GM10266 (cell line): ENCODE measurements around the gene SPRR5.
A peak's percentile ranks its signal among the peaks of the same experiment; 100 is the strongest.

Experiments used
- DNase-seq: peaks from one replicate; pipeline ENCODE4 v3.0.0; 2012; ENCODE audit errors: extremely low spot score
- CTCF ChIP-seq: IDR thresholded peaks from 2 replicates; pipeline ENCODE4 v1.5.1; 2012; ENCODE audit warnings: mild to moderate bottlenecking, low read depth; ENCODE audit not compliant: control insufficient read depth, insufficient read depth; ENCODE audit errors: missing control alignments

SPRR5 gene

GRCh38 chr1:152926091-152926490 lies 20.9 kb upstream of the SPRR5 start:
- peak; percentile 48 for DNase-seq
- TF ChIP-seq CTCF: peak; percentile 71

GRCh38 chr1:152928671-152929070 lies 18.3 kb upstream of the SPRR5 start:
- no peak for TF ChIP-seq CTCF

GRCh38 chr1:152932170-152932811 lies 14.7 kb upstream of the SPRR5 start:
- DNase-seq: no peak

More at GRCh38 chr1:152928671-152929070, 18.3 kb upstream of the SPRR5 start:
- no peak for DNase-seq

DNA sequence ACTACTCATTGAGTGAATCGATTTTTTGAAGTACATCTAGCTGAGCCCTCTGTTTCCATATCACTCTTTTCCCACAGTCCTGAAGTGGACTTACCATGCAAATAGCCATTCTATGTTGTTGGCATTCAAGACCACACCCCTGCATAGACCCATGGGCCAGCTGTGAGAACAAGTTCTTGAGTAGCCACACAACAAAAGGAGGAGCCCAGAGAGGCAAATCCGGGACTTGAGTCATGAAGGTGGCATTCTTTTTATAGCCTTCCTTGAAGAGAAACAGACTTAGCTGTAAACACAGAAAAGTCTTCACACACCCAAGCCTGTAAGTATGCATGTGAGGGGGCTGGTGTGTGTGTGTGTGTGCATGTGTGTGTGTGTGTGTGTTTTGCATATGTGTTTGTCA lies 13.8 kb upstream of the SPRR5 start:
- no peak for TF ChIP-seq CTCF
- DNase-seq: no peak

More at GRCh38 chr1:152932170-152932811, 14.7 kb upstream of the SPRR5 start:
- no peak for TF ChIP-seq CTCF

- no peak for TF ChIP-seq CTCF
- no peak for DNase-seq
Measured at GRCh38 chr1:152940614-152941013, 6.4 kb upstream of the SPRR5 start.

GRCh38 chr1:152941037-152941711 lies 5.8 kb upstream of the SPRR5 start:
- DNase-seq: no peak
- no peak for TF ChIP-seq CTCF

GRCh38 chr1:152942161-152942560 lies 4.8 kb upstream of the SPRR5 start:
- DNase-seq: no peak
- TF ChIP-seq CTCF: no peak
